ENCODE results near the gene PCDHGA6.
"Not testable (repeated sequence)": the region's sequence is repeated elsewhere in the genome, so short reads cannot be mapped to it uniquely, and the experiment has no call there.

The PCDHGA6 gene

DNA sequence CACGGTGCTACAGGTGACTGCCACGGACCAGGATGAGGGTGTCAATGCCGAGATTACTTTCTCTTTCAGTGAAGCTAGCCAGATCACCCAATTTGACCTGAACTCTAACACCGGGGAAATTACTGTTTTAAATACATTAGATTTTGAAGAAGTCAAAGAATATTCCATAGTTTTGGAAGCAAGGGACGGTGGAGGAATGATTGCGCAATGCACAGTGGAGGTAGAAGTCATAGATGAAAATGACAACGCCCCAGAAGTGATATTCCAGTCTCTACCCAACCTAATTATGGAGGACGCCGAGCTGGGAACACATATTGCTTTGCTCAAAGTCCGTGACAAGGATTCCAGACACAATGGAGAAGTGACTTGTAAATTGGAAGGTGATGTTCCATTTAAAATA, 15.0 kb downstream of the PCDHGA6 start:
- Histone ChIP-seq H3K36me3 (peaks cover 4 to 78% (median 70%) of the 10 kb centered on the region in 3 donors), H3K9me3 (peaks cover 35 to 98% (median 86%) of the 10 kb centered on the region in 3 donors)

DNA sequence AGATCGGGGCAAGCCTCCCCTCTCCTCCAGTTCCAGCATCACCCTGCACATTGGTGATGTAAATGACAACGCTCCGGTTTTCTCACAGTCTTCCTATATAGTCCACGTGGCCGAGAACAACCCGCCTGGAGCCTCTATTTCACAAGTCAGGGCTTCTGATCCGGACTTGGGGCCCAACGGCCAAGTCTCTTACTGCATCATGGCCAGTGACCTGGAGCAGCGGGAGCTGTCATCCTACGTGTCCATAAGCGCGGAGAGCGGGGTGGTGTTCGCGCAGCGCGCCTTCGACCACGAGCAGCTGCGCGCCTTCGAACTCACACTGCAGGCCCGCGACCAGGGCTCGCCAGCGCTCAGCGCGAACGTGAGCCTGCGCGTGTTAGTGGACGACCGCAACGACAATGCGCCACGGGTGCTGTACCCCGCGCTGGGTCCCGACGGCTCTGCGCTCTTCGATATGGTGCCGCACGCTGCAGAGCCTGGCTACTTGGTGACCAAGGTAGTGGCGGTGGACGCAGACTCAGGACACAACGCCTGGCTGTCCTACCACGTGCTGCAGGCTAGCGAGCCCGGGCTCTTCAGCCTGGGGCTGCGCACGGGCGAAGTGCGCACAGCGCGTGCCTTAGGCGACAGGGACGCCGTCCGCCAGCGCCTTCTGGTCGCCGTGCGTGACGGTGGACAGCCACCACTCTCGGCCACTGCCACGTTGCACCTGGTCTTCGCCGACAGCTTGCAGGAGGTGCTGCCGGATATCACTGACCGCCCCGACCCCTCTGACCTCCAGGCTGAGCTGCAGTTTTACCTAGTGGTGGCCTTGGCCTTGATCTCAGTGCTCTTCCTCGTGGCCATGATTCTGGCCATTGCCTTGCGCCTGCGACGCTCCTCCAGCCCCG, 15.7 kb downstream of the PCDHGA6 start:
- TF ChIP-seq, protein P1, sequence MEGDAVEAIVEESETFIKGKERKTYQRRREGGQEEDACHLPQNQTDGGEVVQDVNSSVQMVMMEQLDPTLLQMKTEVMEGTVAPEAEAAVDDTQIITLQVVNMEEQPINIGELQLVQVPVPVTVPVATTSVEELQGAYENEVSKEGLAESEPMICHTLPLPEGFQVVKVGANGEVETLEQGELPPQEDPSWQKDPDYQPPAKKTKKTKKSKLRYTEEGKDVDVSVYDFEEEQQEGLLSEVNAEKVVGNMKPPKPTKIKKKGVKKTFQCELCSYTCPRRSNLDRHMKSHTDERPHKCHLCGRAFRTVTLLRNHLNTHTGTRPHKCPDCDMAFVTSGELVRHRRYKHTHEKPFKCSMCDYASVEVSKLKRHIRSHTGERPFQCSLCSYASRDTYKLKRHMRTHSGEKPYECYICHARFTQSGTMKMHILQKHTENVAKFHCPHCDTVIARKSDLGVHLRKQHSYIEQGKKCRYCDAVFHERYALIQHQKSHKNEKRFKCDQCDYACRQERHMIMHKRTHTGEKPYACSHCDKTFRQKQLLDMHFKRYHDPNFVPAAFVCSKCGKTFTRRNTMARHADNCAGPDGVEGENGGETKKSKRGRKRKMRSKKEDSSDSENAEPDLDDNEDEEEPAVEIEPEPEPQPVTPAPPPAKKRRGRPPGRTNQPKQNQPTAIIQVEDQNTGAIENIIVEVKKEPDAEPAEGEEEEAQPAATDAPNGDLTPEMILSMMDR (IDR thresholded peaks at IDR 0.05): no peak
- peaks cover 35 to 98% (median 86%) of the 10 kb centered on the region in 3 donors for H3K9me3 ChIP-seq
- no peak overlapping the region for H3K27ac ChIP-seq
- no peak for DNase-seq
- no peaks in the 10 kb centered on the region for H3K27me3 ChIP-seq
- intact Hi-C loops (cut with DNase I; ENCODE audit: low total_unique reads): no loop called here
- H3K36me3 ChIP-seq: peaks cover 4 to 74% (median 66%) of the 10 kb centered on the region in 3 donors
- H3K4me3 ChIP-seq: no peak overlapping the region
- H3K4me1 ChIP-seq: no peaks in the 10 kb centered on the region

More for the DNA sequence above, 15.0 kb downstream of the PCDHGA6 start:
- intact Hi-C loops (cut with DNase I; ENCODE audit: low total_unique reads): no loop called here
- no peak overlapping the region for H3K4me3 ChIP-seq
- TF ChIP-seq, protein P1 (IDR thresholded peaks at IDR 0.05): no peak
- H3K27ac ChIP-seq: no peak overlapping the region
- no peak for DNase-seq
- H3K27me3 ChIP-seq: no peaks in the 10 kb centered on the region
- H3K4me1 ChIP-seq: no peaks in the 10 kb centered on the region

DNA sequence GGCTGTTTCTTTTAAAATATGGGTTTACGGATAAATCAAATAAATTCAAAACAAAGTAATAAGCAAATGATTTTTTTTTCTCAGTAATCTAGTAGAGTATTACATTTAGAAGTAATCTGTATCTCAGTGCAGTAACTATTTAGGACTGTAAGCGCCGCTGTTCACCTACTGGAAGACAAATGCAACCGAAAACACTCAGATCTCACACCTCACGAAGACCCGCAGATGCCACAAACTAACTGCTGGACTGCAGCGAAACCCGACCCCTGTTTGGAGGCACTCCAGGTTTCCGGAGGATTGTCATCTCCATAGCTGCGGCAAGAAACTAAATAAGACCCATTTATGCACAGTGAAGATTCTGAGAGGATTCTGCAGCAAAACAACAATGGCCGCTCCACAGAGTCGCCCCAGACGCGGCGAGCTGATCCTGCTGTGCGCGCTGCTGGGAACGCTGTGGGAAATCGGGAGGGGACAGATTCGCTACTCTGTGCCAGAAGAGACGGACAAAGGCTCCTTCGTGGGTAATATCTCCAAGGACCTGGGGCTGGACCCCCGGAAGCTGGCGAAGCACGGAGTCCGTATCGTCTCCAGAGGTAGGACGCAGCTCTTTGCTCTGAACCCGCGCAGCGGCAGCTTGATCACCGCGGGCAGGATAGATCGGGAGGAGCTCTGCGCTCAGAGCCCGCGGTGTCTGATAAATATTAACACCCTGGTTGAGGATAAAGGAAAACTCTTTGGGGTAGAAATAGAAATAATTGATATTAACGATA, 18.9 kb downstream of the PCDHGA6 start, which contains the start of gene PCDHGA8:
Gene PCDHGA8 (plus strand): TSS at position 205 of the 770 bp plus-strand sequence. CDS start 181 bp downstream, at position 386.
- peaks cover 4 to 63% (median 45%) of the 10 kb centered on the region in 3 donors for H3K36me3 ChIP-seq
- H3K4me3 ChIP-seq: no peak within 1 kb of the TSS
- intact Hi-C loops (cut with DNase I; ENCODE audit: low total_unique reads): no loop called here
- no peak within 1 kb of the TSS for H3K27ac ChIP-seq
- DNase-seq: no peak
- H3K9me3 ChIP-seq: peaks cover 35 to 98% (median 84%) of the 10 kb centered on the region in 3 donors
- TF ChIP-seq, protein P1 (IDR thresholded peaks at IDR 0.05): no peak
- no peaks in the 10 kb centered on the region for H3K27me3 ChIP-seq
- H3K4me1 ChIP-seq: no peaks in the 10 kb centered on the region

DNA sequence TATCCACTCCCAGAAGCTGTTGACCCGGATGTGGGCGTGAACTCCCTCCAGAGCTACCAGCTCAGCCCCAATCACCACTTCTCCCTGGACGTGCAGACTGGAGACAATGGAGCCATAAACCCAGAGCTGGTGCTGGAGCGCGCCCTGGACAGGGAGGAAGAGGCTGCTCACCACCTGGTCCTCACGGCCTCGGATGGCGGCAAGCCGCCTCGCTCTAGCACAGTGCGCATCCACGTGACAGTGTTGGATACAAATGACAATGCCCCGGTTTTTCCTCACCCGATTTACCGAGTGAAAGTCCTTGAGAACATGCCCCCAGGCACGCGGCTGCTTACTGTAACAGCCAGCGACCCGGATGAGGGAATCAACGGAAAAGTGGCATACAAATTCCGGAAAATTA, 19.6 kb downstream of the PCDHGA6 start:
- intact Hi-C loops (cut with DNase I; ENCODE audit: low total_unique reads): no loop called here
- TF ChIP-seq, protein P1 (IDR thresholded peaks at IDR 0.05): no peak
- H3K36me3 ChIP-seq: peaks cover 4 to 63% (median 45%) of the 10 kb centered on the region in 3 donors
- H3K9me3 ChIP-seq: peaks cover 37 to 98% (median 84%) of the 10 kb centered on the region in 3 donors
- no peak overlapping the region for H3K27ac ChIP-seq
- DNase-seq: no peak
- no peaks in the 10 kb centered on the region for H3K27me3 ChIP-seq
- no peak overlapping the region for H3K4me3 ChIP-seq
- H3K4me1 ChIP-seq: no peaks in the 10 kb centered on the region

DNA sequence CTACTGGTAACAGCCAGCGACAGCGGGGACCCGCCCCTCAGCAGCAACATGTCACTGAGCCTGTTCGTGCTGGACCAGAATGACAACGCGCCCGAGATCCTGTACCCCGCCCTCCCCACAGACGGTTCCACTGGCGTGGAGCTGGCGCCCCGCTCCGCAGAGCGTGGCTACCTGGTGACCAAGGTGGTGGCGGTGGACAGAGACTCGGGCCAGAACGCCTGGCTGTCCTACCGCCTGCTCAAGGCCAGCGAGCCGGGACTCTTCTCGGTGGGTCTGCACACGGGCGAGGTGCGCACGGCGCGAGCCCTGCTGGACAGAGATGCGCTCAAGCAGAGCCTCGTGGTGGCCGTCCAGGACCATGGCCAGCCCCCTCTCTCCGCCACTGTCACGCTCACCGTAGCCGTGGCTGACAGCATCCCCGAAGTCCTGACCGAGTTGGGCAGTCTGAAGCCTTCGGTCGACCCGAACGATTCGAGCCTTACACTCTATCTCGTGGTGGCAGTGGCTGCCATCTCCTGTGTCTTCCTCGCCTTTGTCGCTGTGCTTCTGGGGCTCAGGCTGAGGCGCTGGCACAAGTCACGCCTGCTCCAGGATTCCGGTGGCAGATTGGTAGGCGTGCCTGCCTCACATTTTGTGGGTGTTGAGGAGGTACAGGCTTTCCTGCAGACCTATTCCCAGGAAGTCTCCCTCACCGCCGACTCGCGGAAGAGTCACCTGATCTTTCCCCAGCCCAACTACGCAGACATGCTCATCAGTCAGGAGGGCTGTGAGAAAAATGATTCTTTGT, 20.9 kb downstream of the PCDHGA6 start:
- H3K27me3 ChIP-seq; H3K27ac ChIP-seq; intact Hi-C loops (cut with DNase I; ENCODE audit: low total_unique reads); H3K4me3 ChIP-seq; H3K4me1 ChIP-seq; DNase-seq: not testable (repeated sequence)
- H3K9me3 ChIP-seq: peaks cover 49 to 98% (median 83%) of the 10 kb centered on the region in 3 donors
- H3K36me3 ChIP-seq: peaks cover 4 to 64% (median 45%) of the 10 kb centered on the region in 3 donors
